HEK293 (cell line): ENCODE results near the gene HES1.
A peak's percentile ranks its signal among the peaks of the same experiment; 100 is the strongest.
"Not testable (repeated sequence)": the region's sequence is repeated elsewhere in the genome, so short reads cannot be mapped to it uniquely, and the experiment has no call there.

ENCODE experiments used
- CTCF ChIA-PET: fragments of 350-600 bp; formaldehyde crosslinking; extraction: SDS; loops from one replicate; lab custom pipeline; 2021; ENCODE audit warnings: antibody characterized with exemption; lab: Yijun Ruan, JAX
- POLR2A ChIA-PET: fragments of 300-600 bp; formaldehyde crosslinking; extraction: SDS; loops from one replicate; lab custom pipeline; 2020; ENCODE audit warnings: antibody characterized with exemption, inconsistent platforms; lab: Yijun Ruan, JAX
- H3K27ac ChIP-seq: fragments of 200-500 bp; sonication (Bioruptor generic); 2 replicates; pipeline ENCODE4 v1.5.1; 2014; ENCODE audit warnings: low read depth, low read length, control low read depth, inconsistent platforms; ENCODE audit errors: extremely low read depth
- H3K36me3 ChIP-seq, 2 experiments: fragments of 200-500 bp in 1 of 2; sonication (Bioruptor generic) in 1 of 2; 1 replicate in 1 of 2; 2 replicates in 1 of 2; pipeline ENCODE4 v1.5.1; 2014 to 2017; ENCODE audit warnings: inconsistent platforms in 2 of 2, low read length in 2 of 2; ENCODE audit not compliant: control insufficient read depth in 2 of 2, insufficient read depth in 1 of 2
- H3K4me1 ChIP-seq: fragments of 200-500 bp; sonication (Bioruptor generic); 2 replicates; pipeline ENCODE4 v1.5.1; 2014; ENCODE audit warnings: mild to moderate bottlenecking, low read length, inconsistent platforms; ENCODE audit not compliant: control insufficient read depth, insufficient read depth
- H3K4me3 ChIP-seq: 2 replicates; pipeline ENCODE4 v1.5.1; 2011; ENCODE audit warnings: low read depth, mild to moderate bottlenecking, control low read depth, low read length, moderate library complexity
- H3K9me3 ChIP-seq: fragments of 200-500 bp; sonication (Bioruptor generic); 2 replicates; pipeline ENCODE4 v1.5.1; 2014; ENCODE audit warnings: low read depth, low read length, inconsistent platforms; ENCODE audit not compliant: control insufficient read depth, insufficient read depth
- INSM2 ChIP-seq: fragments of 450-650 bp; formaldehyde crosslinking; IDR thresholded peaks from 2 replicates; pipeline ENCODE4 v1.5.1; 2016; ENCODE audit warnings: missing biosample characterization, missing genetic modification characterization
- ZBTB11 ChIP-seq: fragments of 450-650 bp; formaldehyde crosslinking; conservative IDR thresholded peaks from 2 replicates; pipeline ENCODE4 v1.5.1; 2016; ENCODE audit warnings: low read depth, missing biosample characterization, missing genetic modification characterization
- ZBTB49 ChIP-seq: fragments of 450-650 bp; formaldehyde crosslinking; IDR thresholded peaks from 2 replicates; pipeline ENCODE4 v1.5.1; 2016; ENCODE audit warnings: missing biosample characterization, missing genetic modification characterization, low read depth
- ZBTB8A ChIP-seq: fragments of 450-650 bp; formaldehyde crosslinking; IDR thresholded peaks from 2 replicates; pipeline ENCODE4 v1.5.1; 2016; ENCODE audit warnings: missing biosample characterization, missing genetic modification characterization
- ZFHX2 ChIP-seq: fragments of 450-650 bp; formaldehyde crosslinking; conservative IDR thresholded peaks from 2 replicates; pipeline ENCODE4 v1.5.1; 2016; ENCODE audit warnings: missing biosample characterization, missing genetic modification characterization
- ZNF19 ChIP-seq: fragments of 450-650 bp; formaldehyde crosslinking; IDR thresholded peaks from 2 replicates; pipeline ENCODE4; 2016; ENCODE audit warnings: missing biosample characterization, missing genetic modification characterization, low read depth
- ZNF202 ChIP-seq: fragments of 450-650 bp; formaldehyde crosslinking; IDR thresholded peaks from 2 replicates; pipeline ENCODE4 v1.5.1; 2016; ENCODE audit warnings: missing biosample characterization, missing genetic modification characterization, borderline replicate concordance
- ZNF221 ChIP-seq: fragments of 450-650 bp; formaldehyde crosslinking; IDR thresholded peaks from 2 replicates; pipeline ENCODE4 v1.5.1; 2017; ENCODE audit warnings: missing biosample characterization, missing genetic modification characterization, borderline replicate concordance
- ZNF239 ChIP-seq: fragments of 450-650 bp; formaldehyde crosslinking; IDR thresholded peaks from 2 replicates; pipeline ENCODE4 v1.5.1; 2016; ENCODE audit warnings: missing biosample characterization, missing genetic modification characterization
- ZNF324 ChIP-seq: fragments of 450-650 bp; formaldehyde crosslinking; IDR thresholded peaks from 2 replicates; pipeline ENCODE4 v1.5.1; 2016; ENCODE audit warnings: missing biosample characterization, missing genetic modification characterization
- ZNF354C ChIP-seq: fragments of 450-650 bp; formaldehyde crosslinking; IDR thresholded peaks from 2 replicates; pipeline ENCODE4 v1.5.1; 2016; ENCODE audit warnings: missing biosample characterization, missing genetic modification characterization, low read depth, borderline replicate concordance
- ZNF362 ChIP-seq: fragments of 450-650 bp; formaldehyde crosslinking; IDR thresholded peaks from 2 replicates; pipeline ENCODE4 v1.5.1; 2016; ENCODE audit warnings: missing biosample characterization, missing genetic modification characterization
- ZNF530 ChIP-seq: fragments of 450-650 bp; formaldehyde crosslinking; IDR thresholded peaks from 2 replicates; pipeline ENCODE4 v1.5.1; 2016; ENCODE audit warnings: low read depth, missing biosample characterization, missing genetic modification characterization
- ZNF600 ChIP-seq: fragments of 450-650 bp; formaldehyde crosslinking; IDR thresholded peaks from 2 replicates; pipeline ENCODE4 v1.5.1; 2016; ENCODE audit warnings: missing biosample characterization, missing genetic modification characterization
- ZNF610 ChIP-seq: fragments of 450-650 bp; formaldehyde crosslinking; IDR thresholded peaks from 2 replicates; pipeline ENCODE4 v1.5.1; 2016; ENCODE audit warnings: missing biosample characterization, missing genetic modification characterization, borderline replicate concordance
- ZNF645 ChIP-seq: fragments of 450-650 bp; formaldehyde crosslinking; IDR thresholded peaks from 2 replicates; pipeline ENCODE4; 2016; ENCODE audit warnings: missing biosample characterization, missing genetic modification characterization
- ZNF777 ChIP-seq: fragments of 450-650 bp; formaldehyde crosslinking; IDR thresholded peaks from 2 replicates; pipeline ENCODE4 v1.5.1; 2017; ENCODE audit warnings: missing biosample characterization, missing genetic modification characterization, borderline replicate concordance
- ZSCAN4 ChIP-seq: fragments of 450-650 bp; formaldehyde crosslinking; IDR thresholded peaks from 2 replicates; pipeline ENCODE4 v1.5.1; 2017; ENCODE audit warnings: missing biosample characterization, missing genetic modification characterization

The HES1 gene

GRCh38 chr3:194091897-194092296, 44.1 kb upstream of the HES1 start:
- H3K36me3 ChIP-seq, H3K4me1 ChIP-seq: not testable (repeated sequence)
- TF ChIP-seq ZNF362 (tag by site-specific recombination) = peak; percentile 82; the same call in 1 of the 2 replicates
- TF ChIP-seq, all 188 proteins: peak for 1; not testable (repeated sequence) for 187
- H3K27ac ChIP-seq, POLR2A ChIA-PET, H3K9me3 ChIP-seq, H3K4me3 ChIP-seq, CTCF ChIA-PET: not testable (repeated sequence)

- CTCF ChIA-PET = no interaction called here
- POLR2A ChIA-PET = no interaction called here
- H3K4me3 ChIP-seq = no peak overlapping the region
- H3K27ac ChIP-seq = no peak overlapping the region
- TF ChIP-seq INSM2 (tag by site-specific recombination) (no peak), ZNF239 (tag by site-specific recombination) (no peak), ZNF19 (tag by site-specific recombination) (no peak), ZNF530 (tag by site-specific recombination) (no peak), ZSCAN4 (tag by site-specific recombination) (no peak), ZNF202 (no peak), ZNF600 (tag by site-specific recombination) (no peak), ZNF777 (tag by site-specific recombination) (no peak), ZNF221 (no peak), ZBTB11 (tag by site-specific recombination) (no peak), ZBTB49 (tag by site-specific recombination) (no peak), ZNF610 (tag by site-specific recombination) (no peak), ZNF645 (tag by site-specific recombination) (no peak), ZBTB8A (tag by site-specific recombination) (no peak), ZNF354C (tag by site-specific recombination) (no peak), ZNF324 (tag by site-specific recombination) (no peak), ZFHX2 (tag by site-specific recombination) (no peak)
- no peaks in the 10 kb centered on the region for H3K4me1 ChIP-seq
- no peaks in the 10 kb centered on the region for H3K36me3 ChIP-seq
- H3K9me3 ChIP-seq = no peaks in the 10 kb centered on the region
These were observed 43.1 kb upstream of the HES1 start for GRCh38 chr3:194092881-194093301.
